ENCODE measurements around the gene NDUFA1.
"Not testable (repeated sequence)": the region's sequence is repeated elsewhere in the genome, so short reads cannot be mapped to it uniquely, and the experiment has no call there.

NDUFA1 gene

DNA sequence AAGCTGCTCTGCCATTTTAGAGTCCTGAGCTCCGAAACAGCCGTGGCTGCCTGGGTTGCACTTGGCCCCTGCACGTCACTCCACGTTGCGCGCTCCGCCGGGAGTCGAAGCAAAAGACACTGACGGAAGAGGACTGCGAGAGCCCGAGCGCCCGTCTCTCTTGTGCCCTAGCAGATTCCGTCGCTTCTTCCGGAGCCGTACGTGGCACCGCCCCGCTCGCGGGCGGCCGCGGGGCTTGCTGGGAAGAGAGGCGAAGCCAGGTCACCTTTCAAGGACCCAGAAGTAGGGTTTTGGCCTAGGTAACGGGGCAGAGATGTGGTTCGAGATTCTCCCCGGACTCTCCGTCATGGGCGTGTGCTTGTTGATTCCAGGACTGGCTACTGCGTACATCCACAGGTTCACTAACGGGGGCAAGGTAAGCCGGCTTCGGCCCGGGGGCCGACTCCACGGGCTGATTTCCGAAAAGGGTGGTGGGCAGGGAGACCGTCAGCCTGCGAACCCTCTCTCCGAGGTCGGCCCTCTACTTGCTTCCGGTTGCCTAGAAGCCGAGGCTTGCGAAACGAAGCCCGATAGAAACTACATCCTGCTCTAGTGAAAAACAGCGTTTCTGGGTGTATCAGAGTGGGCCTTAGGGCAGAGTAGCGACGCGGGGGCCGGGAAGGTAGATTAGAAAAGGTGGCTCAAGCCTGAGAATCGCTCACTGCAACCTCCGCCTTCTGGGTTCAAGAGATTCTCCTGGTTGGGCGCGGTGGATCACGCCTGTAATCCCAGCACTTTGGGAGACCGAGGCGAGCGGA lies at the start of gene NDUFA1, which contains the start of gene RNF113A:
Gene NDUFA1 (plus strand): TSS at position 234 of the 797 bp plus-strand sequence. CDS start 80 bp downstream, at position 314.
Gene RNF113A (minus strand): TSS at position 135 of the 797 bp plus-strand sequence. CDS start 120 bp downstream, at position 15.
- Mint-ChIP-seq H3K36me3 (peaks cover 19% of the 10 kb centered on the region), H3K4me1 (peaks cover 24% of the 10 kb centered on the region), H3K9me3 (no peaks in the 10 kb centered on the region), H3K27ac (peak within 1 kb of the TSS; percentile 98), H3K4me3 (peak within 1 kb of the TSS; percentile 87), H3K27me3 (no peaks in the 10 kb centered on the region)
- peak; percentile 89 for DNase-seq
- CTCF ChIA-PET = interaction anchor here (1.2 kb wide), 1 partner anchor 16 kb away, joined by 3 read pairs; no protein-coding TSS in a partner anchor

- DNase-seq, H3K36me3 Mint-ChIP-seq, H3K27me3 Mint-ChIP-seq, CTCF ChIA-PET, H3K9me3 Mint-ChIP-seq, H3K27ac Mint-ChIP-seq, H3K4me3 Mint-ChIP-seq: not testable (repeated sequence)
- H3K4me1 Mint-ChIP-seq = peaks cover 29% of the 10 kb centered on the region
Measured at GRCh38 chrX:119824221-119824620, 47.4 kb upstream of the NDUFA1 start.

DNA sequence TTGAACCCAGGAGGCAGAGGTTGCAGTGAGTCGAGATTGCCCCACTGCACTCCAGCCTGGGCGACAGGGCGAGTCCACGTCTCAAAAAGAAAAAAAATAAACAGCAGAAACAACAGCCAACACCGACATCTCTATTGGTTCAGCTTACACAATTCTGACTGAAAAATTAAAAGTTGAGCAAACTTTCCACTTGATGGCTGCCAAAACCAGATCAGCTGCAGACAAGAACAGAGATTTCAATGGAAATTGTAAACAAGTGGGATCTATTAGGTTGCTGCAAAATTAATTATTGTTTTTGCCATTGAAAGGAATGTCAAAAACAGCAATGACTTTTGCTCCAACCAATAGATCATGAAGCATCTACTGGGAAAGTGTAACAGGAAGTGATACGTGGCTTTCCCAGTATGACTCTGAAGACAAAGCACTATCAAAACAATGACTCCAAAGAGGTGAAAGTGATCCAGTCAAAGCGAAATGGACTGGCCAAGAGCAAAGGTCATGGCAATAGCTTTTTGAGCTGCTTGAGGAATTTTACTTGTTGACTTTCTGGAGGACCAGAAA lies 45.2 kb upstream of the NDUFA1 start:
- Mint-ChIP-seq H3K27ac (peak overlapping the region; percentile 42), H3K4me3 (no peak overlapping the region), H3K36me3 (peaks cover 20% of the 10 kb centered on the region), H3K9me3 (no peaks in the 10 kb centered on the region), H3K4me1 (peaks cover 24% of the 10 kb centered on the region), H3K27me3 (no peaks in the 10 kb centered on the region)
- CTCF ChIA-PET = interaction anchor here (0.7 kb wide), 1 partner anchor 10 kb away, joined by 3 read pairs; no protein-coding TSS in a partner anchor
- DNase-seq = no peak

- H3K4me1 Mint-ChIP-seq = peaks cover 12% of the 10 kb centered on the region
- no peak for DNase-seq
- H3K27me3 Mint-ChIP-seq = no peaks in the 10 kb centered on the region
- no peak overlapping the region for H3K4me3 Mint-ChIP-seq
- no peaks in the 10 kb centered on the region for H3K9me3 Mint-ChIP-seq
- CTCF ChIA-PET = no interaction called here
- H3K27ac Mint-ChIP-seq = no peak overlapping the region
- H3K36me3 Mint-ChIP-seq = peaks cover 24% of the 10 kb centered on the region
Measured at GRCh38 chrX:119828446-119828845, 43.2 kb upstream of the NDUFA1 start.

DNA sequence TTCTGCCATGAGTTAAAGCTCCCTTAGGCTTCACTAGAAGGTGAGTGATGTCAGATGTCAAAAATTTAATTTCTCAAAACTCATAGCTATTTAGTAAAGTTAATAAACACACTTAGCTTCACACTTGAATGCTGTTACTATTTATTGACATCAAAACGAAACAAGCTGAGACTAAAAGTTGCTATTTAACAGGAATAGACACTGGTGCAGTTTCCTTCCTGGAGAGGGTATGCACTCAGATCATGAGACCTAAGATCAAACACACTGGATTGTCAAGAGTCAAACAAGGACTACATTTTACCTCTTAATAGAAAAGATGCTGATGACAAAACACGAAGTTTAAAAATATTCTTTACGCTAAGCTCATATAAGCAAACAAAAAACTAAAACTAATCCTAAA lies 37.7 kb upstream of the NDUFA1 start:
- no peak for DNase-seq
- H3K27me3 Mint-ChIP-seq = no peaks in the 10 kb centered on the region
- H3K4me1 Mint-ChIP-seq = no peaks in the 10 kb centered on the region
- H3K36me3 Mint-ChIP-seq = peaks cover 49% of the 10 kb centered on the region
- H3K27ac Mint-ChIP-seq = no peak overlapping the region
- CTCF ChIA-PET = interaction anchor here (1.4 to 1.7 kb wide), 3 partner anchors 10 to 42 kb away, joined by 3 to 5 read pairs (median 3); partner anchors contain the start of gene RPL39
- no peaks in the 10 kb centered on the region for H3K9me3 Mint-ChIP-seq
- no peak overlapping the region for H3K4me3 Mint-ChIP-seq

DNA sequence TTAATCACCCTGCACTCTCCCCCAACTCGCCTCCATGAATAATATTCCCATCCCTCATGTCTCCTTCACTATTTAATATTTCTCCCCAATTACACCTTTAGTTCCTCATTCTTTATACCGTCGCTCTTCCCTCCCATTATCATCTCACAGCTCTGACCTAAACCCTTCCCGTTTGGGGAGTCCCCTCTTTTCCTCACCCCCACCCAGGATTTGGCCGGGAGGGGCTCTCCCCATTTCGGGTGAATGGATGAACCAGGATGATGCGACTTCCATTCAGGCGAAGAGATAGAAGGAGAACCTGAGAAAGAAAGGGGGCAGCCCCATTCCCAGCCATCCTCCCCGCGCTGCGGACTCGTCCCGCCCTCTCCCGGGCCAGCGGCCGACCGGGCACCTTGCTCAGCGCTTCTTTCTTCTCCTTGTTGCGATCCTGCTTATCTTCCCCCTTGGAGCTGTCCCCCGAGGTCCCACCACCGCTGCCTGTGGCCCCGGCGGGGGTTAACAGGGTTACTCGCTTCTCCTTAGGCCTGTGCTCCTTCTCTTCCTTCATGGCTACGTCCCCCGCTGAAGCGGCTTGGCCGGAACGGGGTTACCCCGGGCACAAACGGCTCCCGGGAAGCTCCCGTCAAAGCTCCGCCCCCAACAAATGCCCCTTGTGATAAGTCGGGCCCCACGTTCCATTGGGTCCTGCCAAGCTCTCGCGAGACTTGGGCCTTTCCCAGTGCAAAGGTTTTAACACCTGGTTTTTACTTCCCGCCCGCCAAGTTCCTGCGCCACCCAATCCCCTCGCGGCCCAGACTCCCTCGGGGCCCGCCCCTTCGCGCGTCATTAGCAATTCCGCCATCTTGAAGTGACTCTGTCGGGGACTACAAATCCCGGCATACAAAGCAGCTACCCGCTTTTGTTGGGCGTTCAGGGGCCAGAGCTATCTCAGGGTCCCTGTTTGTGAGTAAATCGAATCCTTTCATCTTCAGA lies 19.0 kb upstream of the NDUFA1 start, which contains the start of gene UPF3B:
Gene UPF3B (minus strand): TSS at position 582 of the 972 bp plus-strand sequence. CDS start 35 bp downstream, at position 547.
- CTCF ChIA-PET = interaction anchor here (1.5 kb wide), 1 partner anchor 28 kb away, joined by 3 read pairs; no protein-coding TSS in a partner anchor
- Mint-ChIP-seq H3K36me3 (peaks cover 20% of the 10 kb centered on the region), H3K9me3 (no peaks in the 10 kb centered on the region)

GRCh38 chrX:119853444-119853843 lies 18.2 kb upstream of the NDUFA1 start:
- no peak overlapping the region for H3K27ac Mint-ChIP-seq

More for the DNA sequence above, 19.0 kb upstream of the NDUFA1 start, which contains the start of gene UPF3B:
- H3K4me1 Mint-ChIP-seq = peaks cover 25% of the 10 kb centered on the region
- peak; percentile 97 for DNase-seq
- H3K27ac Mint-ChIP-seq = peak within 1 kb of the TSS; percentile 93
- H3K27me3 Mint-ChIP-seq = peaks cover 4% of the 10 kb centered on the region
- peak within 1 kb of the TSS; percentile 99 for H3K4me3 Mint-ChIP-seq

GRCh38 chrX:119870626-119871131 lies 953 bp upstream of the NDUFA1 start:
- H3K27me3 Mint-ChIP-seq = no peaks in the 10 kb centered on the region
- peak overlapping the region; percentile 98 for H3K27ac Mint-ChIP-seq
- H3K4me1 Mint-ChIP-seq = peaks cover 24% of the 10 kb centered on the region
- peaks cover 15% of the 10 kb centered on the region for H3K36me3 Mint-ChIP-seq
- no peaks in the 10 kb centered on the region for H3K9me3 Mint-ChIP-seq
- H3K4me3 Mint-ChIP-seq = peak overlapping the region; percentile 87
- DNase-seq = peak; percentile 54
- CTCF ChIA-PET = interaction anchor here (1.1 to 1.2 kb wide), 4 partner anchors 9 to 78 kb away, joined by 3 to 5 read pairs (median 4); partner anchors contain the start of gene RPL39

More at GRCh38 chrX:119853444-119853843, 18.2 kb upstream of the NDUFA1 start:
- DNase-seq = no peak
- peaks cover 25% of the 10 kb centered on the region for H3K4me1 Mint-ChIP-seq
- peaks cover 4% of the 10 kb centered on the region for H3K27me3 Mint-ChIP-seq
- H3K4me3 Mint-ChIP-seq = peak overlapping the region; percentile 99
- peaks cover 17% of the 10 kb centered on the region for H3K36me3 Mint-ChIP-seq
- no peaks in the 10 kb centered on the region for H3K9me3 Mint-ChIP-seq
- CTCF ChIA-PET = interaction anchor here (1.5 kb wide), 1 partner anchor 27 kb away, joined by 3 read pairs; no protein-coding TSS in a partner anchor

DNA sequence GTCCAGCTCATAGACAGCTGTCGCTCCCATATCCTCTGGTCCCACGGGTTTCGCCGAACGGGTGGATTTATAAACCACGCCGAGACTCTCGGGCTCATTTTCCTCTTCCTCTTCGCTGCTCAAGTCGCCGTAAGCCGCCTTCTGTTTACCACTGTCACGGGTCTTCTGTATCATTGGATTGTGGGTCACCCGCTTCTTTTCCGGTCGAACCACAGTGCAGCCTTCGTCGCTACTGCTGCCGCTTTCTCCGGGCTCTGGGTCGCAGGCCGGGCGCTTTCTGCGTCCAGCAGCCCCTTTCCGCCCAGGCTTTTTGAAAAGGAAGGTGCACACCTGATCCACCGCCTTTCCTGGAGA lies 410 bp upstream of the NDUFA1 start:
- peak overlapping the region; percentile 87 for H3K4me3 Mint-ChIP-seq
- no peaks in the 10 kb centered on the region for H3K27me3 Mint-ChIP-seq
- H3K27ac Mint-ChIP-seq = peak overlapping the region; percentile 98
- DNase-seq = no peak
- CTCF ChIA-PET = interaction anchor here (1.1 to 1.2 kb wide), 2 partner anchors 17 to 79 kb away, joined by 3 to 4 read pairs; partner anchors contain the start of gene RPL39
- H3K4me1 Mint-ChIP-seq = peaks cover 24% of the 10 kb centered on the region
- no peaks in the 10 kb centered on the region for H3K9me3 Mint-ChIP-seq
- H3K36me3 Mint-ChIP-seq = peaks cover 19% of the 10 kb centered on the region

- Mint-ChIP-seq H3K4me3 (no peak overlapping the region), H3K36me3 (peaks cover 12% of the 10 kb centered on the region), H3K27me3 (no peaks in the 10 kb centered on the region), H3K27ac (no peak overlapping the region), H3K4me1 (peaks cover 21% of the 10 kb centered on the region), H3K9me3 (no peaks in the 10 kb centered on the region)
- no peak for DNase-seq
- CTCF ChIA-PET = interaction anchor here (0.7 to 0.8 kb wide), 3 partner anchors 8 to 396 kb away, joined by 3 read pairs; no protein-coding TSS in a partner anchor
Measured at GRCh38 chrX:119878740-119879139, 7.1 kb downstream of the NDUFA1 start.

DNA sequence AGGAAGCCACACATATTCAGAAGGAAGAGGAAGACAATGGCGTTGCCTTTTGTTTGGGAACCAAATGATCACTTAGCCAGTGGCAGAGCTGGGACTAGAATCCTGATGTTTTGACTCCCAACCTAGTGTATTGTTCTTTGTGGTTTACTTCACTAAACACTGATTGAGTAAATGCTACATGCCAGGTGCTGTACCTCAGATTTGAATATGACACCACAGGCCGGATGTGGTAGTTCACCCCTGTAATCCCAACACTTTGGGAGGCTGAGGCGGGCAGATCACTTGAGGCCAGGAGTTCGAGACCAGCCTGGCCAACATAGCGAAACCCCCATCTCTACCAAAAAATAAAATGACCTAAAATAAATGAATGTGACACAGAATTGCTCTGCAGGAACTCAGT lies 8.4 kb downstream of the NDUFA1 start:
- no peak for DNase-seq
- CTCF ChIA-PET = interaction anchor here (1.0 to 1.9 kb wide), 4 partner anchors 10 to 95 kb away, joined by 3 to 8 read pairs (median 3); partner anchors contain the start of gene RPL39
- Mint-ChIP-seq H3K4me3 (no peak overlapping the region), H3K27me3 (no peaks in the 10 kb centered on the region), H3K9me3 (no peaks in the 10 kb centered on the region), H3K4me1 (peaks cover 21% of the 10 kb centered on the region), H3K27ac (peak overlapping the region; percentile 70), H3K36me3 (peaks cover 10% of the 10 kb centered on the region)

DNA sequence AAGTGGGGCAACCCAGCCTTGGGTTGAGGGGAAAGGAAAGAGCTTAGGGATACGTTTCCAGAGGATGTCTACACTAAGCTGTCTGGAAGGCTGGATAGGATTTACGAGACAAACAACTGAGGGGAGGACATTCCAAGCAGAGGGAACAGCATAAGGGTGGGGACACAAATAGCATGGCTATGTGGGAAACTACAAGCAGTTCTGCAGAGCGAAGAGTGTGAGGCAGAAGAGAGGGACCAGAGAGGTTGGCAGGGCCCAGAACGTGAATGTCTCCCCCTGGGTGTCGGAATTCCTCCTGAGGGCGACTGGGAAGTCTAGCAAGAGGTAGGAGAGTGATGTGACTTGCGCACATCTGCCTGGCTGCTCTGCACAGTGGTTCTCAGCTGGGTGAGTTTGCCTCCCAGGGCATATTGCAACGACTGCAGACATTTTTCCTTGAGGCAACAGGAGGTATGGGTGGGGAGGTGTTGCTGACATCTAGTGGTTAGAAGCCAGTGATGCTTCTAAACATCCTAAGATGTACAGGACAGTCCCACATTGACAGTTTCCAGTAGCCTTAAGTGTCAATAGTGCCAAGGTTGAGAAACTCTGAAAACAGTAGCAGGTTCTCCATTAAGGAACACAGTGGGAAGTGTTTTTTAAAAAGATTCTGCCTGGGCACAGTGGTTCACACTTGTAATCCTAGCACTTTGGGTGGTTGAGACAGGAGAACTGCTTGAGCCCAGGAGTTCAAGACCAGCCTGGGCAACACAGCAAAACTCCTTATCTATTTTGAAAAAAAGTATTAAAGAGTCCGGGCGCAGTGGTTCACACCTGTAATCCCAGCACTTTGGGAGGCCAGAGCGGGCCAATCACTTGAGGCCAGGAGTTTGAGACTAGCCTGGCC lies 9.2 kb downstream of the NDUFA1 start:
- peaks cover 23% of the 10 kb centered on the region for H3K4me1 Mint-ChIP-seq
- peak overlapping the region; percentile 70 for H3K27ac Mint-ChIP-seq
- DNase-seq = peak; percentile 45
- peaks cover 10% of the 10 kb centered on the region for H3K36me3 Mint-ChIP-seq
- no peaks in the 10 kb centered on the region for H3K9me3 Mint-ChIP-seq
- H3K27me3 Mint-ChIP-seq = no peaks in the 10 kb centered on the region
- H3K4me3 Mint-ChIP-seq = no peak overlapping the region
- CTCF ChIA-PET = interaction anchor here (0.7 to 1.9 kb wide), 5 partner anchors 11 to 96 kb away, joined by 3 to 8 read pairs (median 3); partner anchors contain the start of genes RPL39 and UPF3B
